ENCODE results near the gene SNTB2.

DNA sequence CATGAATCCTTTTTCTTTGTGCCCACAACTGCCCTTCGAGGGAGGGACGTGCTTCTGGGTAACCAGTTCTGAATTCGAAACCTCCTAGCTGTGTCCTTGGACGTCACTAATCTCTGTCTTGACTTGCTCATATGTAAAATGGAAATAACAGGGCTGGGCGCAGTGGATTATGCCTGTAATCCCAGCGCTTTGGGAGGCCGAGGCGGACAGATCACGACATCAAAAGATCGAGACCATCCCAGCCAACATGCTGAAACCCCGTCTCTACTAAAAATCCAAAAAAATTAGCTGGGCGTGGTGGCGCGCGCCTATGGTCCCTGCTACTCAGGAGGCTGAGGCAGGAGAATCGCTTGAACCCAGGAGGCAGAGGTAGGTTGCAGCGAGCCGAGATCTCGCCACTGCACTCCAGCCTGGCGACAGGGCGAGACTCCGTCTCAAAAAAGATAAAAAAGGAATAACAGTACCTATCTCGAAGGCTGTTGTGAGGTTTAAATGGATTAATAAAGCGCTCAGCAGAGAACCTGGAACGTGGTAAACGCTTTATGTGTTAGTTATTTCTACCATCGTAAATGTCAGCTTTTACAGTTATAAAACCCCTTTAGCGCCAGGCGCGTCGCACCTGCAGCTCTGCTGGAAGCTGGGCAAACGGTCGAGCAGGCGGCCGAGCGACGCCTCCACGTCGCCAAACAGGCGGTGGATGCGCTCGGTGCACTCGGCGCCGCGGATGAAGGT, 151.8 kb downstream of the SNTB2 start:
- TF ChIP-seq EP300 (IDR thresholded peaks at IDR 0.05; ENCODE audit: borderline replicate concordance in 1 of 2, low read depth in 1 of 2, low read length in 1 of 2) (no peak), GABPA (IDR thresholded peaks at IDR 0.05; ENCODE audit: low read depth) (no peak), RFX5 (IDR thresholded peaks at IDR 0.05; ENCODE audit: low read length) (no peak), CTCF (IDR thresholded peaks at IDR 0.05) (no peak), YY1 (IDR thresholded peaks at IDR 0.05; ENCODE audit: low read depth) (no peak), SIN3A (IDR thresholded peaks at IDR 0.05; ENCODE audit: borderline replicate concordance, low read depth, low read length) (no peak)

Data from SK-N-SH (cell line).